ENCODE results near the gene KIFBP. TPM values are rescaled to one million over a fixed set of nuclear protein-coding genes. Genes with fewer than 3 reads are reported as not detected.

KIFBP gene
- total and polyA plus RNA-seq, 2 of the 13 experiments (the other 11 are each of a cell fraction or from before 2014, with no cell fraction given) = 13.0 to 21.9 TPM

- no peak overlapping the region for H3K9ac ChIP-seq (ENCODE audit: insufficient read depth, low read depth, low read length)
- H3K4me1 ChIP-seq (ENCODE audit: insufficient read depth, low read length) = peaks cover 48% of the 10 kb centered on the region
- H3K79me2 ChIP-seq (ENCODE audit: insufficient read depth, low read length) = no peaks in the 10 kb centered on the region
- ChIA-PET CTCF (ENCODE audit: low intra/inter-chr PET ratio, low total read pairs) (no interaction called here), POLR2A (no interaction called here)
- ATAC-seq (no peak), FAIRE-seq (no peak), DNase-seq (ENCODE audit: low spot score) (no peak)
- H3K36me3 ChIP-seq (replicated peaks in 1 of 2; ENCODE audit: control insufficient read depth in 1 of 2, insufficient read depth in 2 of 2, low read length in 2 of 2) = no peaks in the 10 kb centered on the region
- intact Hi-C loops (cut with micrococcal nuclease; ENCODE audit: unreplicated experiment) = no loop called here
- peaks cover 0 to 11% of the 10 kb centered on the region in 2 experiments; a peak in 2 of 5 replicates for H3K27me3 ChIP-seq (ENCODE audit: control insufficient read depth in 1 of 2, insufficient read depth in 2 of 2, low read length in 2 of 2)
- no peaks in the 10 kb centered on the region for H4K20me1 ChIP-seq (ENCODE audit: insufficient read depth, low read length)
- no peak overlapping the region for H2AFZ ChIP-seq (ENCODE audit: low read length)
- no peaks in the 10 kb centered on the region for H3K9me3 ChIP-seq (ENCODE audit: low read length)
- H3K4me3 ChIP-seq (replicated peaks in 1 of 3; ENCODE audit: insufficient read depth in 1 of 3, low read depth in 2 of 3, low read length in 3 of 3) = no peak overlapping the region
- WGBS (ENCODE audit: low lambda C conversion rate) = 80% methylated on average over 8 of the region's 8 CpGs
- H3K27ac ChIP-seq (ENCODE audit: extremely low read length, insufficient read depth, low read length) = no peak overlapping the region
- no TSS peak for BruUV-seq (replicated peaks)
- no peak overlapping the region for H3K4me2 ChIP-seq (ENCODE audit: low read depth, low read length)
- in situ Hi-C loops (cut with HindIII; ENCODE audit: extremely low pct_ligation_motif_present, low pct_unique_long_range_greater_than_20kb) = no loop called here
- TF ChIP-seq JUN (CRISPR knock-in tag; IDR thresholded peaks at IDR 0.05) (no peak), PBX2 (CRISPR knock-in tag; IDR thresholded peaks at IDR 0.05) (no peak), ARHGAP35 (CRISPR knock-in tag; IDR thresholded peaks at IDR 0.05; ENCODE audit: borderline replicate concordance) (no peak), KLF12 (CRISPR knock-in tag; IDR thresholded peaks at IDR 0.05; ENCODE audit: borderline replicate concordance) (no peak), ZNF792 (CRISPR knock-in tag; IDR thresholded peaks at IDR 0.05) (no peak), SKIL (CRISPR knock-in tag; IDR thresholded peaks at IDR 0.05; ENCODE audit: borderline replicate concordance) (no peak), ZGPAT (CRISPR knock-in tag; IDR thresholded peaks at IDR 0.05) (no peak), NR0B2 (CRISPR knock-in tag; IDR thresholded peaks at IDR 0.05) (no peak), ZNF30 (CRISPR knock-in tag; IDR thresholded peaks at IDR 0.05) (no peak), MBD4 (IDR thresholded peaks at IDR 0.05; ENCODE audit: borderline replicate concordance, low read length) (no peak), ZNF619 (CRISPR knock-in tag; IDR thresholded peaks at IDR 0.05) (no peak), ZNF570 (CRISPR knock-in tag; IDR thresholded peaks at IDR 0.05; ENCODE audit: borderline replicate concordance) (no peak), HCFC1 (IDR thresholded peaks at IDR 0.05; ENCODE audit: low read depth, low read length) (no peak), PAXIP1 (CRISPR knock-in tag; conservative IDR thresholded peaks at IDR 0.05) (no peak)
Measured at GRCh38 chr10:69060127-69060798, 71.7 kb downstream of the KIFBP start.
